Measurements from ENCODE around the gene HDAC11.

Gene HDAC11

DNA sequence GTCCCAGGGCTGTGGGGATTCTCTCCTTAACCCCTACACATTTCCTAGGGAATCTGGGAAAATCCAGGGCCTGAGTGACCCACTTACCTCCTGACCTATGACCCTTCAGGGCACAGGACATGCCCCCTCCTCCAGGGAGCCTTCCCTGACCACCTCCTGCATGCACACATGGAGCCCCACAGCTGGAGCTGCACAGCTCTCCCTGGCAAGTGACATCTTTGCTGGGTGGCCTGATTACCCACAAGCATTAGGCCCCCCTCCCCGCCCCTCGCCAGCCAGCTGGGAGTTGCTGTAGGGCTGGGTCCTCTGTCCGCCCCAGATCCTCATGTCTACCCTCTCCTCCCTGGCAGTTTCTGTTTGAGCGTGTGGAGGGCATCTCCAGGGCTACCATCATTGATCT is 21.4 kb downstream of the HDAC11 start:
- no peak for DNase-seq (ENCODE audit: extremely low spot score)
- TF ChIP-seq, protein P1, sequence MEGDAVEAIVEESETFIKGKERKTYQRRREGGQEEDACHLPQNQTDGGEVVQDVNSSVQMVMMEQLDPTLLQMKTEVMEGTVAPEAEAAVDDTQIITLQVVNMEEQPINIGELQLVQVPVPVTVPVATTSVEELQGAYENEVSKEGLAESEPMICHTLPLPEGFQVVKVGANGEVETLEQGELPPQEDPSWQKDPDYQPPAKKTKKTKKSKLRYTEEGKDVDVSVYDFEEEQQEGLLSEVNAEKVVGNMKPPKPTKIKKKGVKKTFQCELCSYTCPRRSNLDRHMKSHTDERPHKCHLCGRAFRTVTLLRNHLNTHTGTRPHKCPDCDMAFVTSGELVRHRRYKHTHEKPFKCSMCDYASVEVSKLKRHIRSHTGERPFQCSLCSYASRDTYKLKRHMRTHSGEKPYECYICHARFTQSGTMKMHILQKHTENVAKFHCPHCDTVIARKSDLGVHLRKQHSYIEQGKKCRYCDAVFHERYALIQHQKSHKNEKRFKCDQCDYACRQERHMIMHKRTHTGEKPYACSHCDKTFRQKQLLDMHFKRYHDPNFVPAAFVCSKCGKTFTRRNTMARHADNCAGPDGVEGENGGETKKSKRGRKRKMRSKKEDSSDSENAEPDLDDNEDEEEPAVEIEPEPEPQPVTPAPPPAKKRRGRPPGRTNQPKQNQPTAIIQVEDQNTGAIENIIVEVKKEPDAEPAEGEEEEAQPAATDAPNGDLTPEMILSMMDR (IDR thresholded peaks at IDR 0.05; ENCODE audit: control extremely low read depth, extremely low read depth, low read depth, missing control alignments): no peak
- POLR2A ChIA-PET: no interaction called here
- CTCF ChIA-PET: interaction anchor here (2.3 to 5.5 kb wide), 2 partner anchors 10 to 147 kb away, joined by 6 to 64 read pairs; no protein-coding TSS in a partner anchor

DNA sequence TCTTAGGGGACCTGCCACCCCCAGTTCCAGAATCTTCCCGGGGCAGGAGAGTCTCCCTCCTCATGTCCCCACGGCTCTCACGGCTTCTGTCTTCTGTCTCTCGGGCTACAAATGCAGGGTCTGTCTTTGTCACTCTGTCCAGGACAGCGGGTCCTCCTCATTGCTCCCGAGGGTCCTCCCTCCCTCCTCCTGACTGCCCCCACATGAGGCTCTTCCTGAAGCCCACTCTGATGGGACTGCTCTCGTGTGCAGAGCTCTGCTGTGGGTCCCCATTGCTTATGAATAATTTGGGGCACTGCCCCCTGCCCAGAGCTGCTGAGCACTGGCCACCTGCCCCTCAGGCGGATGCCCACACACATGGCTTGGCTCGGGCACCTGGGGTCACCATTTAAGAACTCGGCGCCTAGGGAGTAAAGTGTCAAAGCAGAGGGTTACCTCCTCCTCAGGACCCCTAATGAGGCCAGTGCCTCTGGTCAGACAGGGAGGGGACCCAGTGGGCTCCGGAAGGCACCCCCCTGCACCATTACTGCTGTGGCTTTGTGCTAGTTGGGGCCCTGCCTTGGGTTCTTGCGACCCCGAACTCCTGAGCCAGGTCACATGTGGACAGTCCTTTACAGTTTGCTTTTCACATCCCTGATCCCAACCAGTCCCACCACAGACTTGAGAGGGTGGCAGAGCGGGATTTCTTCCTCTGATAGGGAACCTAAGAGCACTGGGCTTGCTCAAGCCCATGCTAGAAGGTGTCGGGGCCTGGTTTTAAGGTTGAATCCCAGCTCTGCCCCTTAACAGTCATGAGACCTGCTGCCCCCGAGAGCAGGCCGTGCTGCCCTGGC is 22.1 kb downstream of the HDAC11 start:
- DNase-seq (ENCODE audit: extremely low spot score): no peak
- CTCF ChIA-PET: interaction anchor here (5.5 kb wide), 1 partner anchor 147 kb away, joined by 64 read pairs; no protein-coding TSS in a partner anchor
- POLR2A ChIA-PET: interaction anchor here (0.7 kb wide), 1 partner anchor 106 kb away, joined by 3 read pairs; no protein-coding TSS in a partner anchor
- TF ChIP-seq, protein P1 (IDR thresholded peaks at IDR 0.05; ENCODE audit: control extremely low read depth, extremely low read depth, low read depth, missing control alignments): no peak

DNA sequence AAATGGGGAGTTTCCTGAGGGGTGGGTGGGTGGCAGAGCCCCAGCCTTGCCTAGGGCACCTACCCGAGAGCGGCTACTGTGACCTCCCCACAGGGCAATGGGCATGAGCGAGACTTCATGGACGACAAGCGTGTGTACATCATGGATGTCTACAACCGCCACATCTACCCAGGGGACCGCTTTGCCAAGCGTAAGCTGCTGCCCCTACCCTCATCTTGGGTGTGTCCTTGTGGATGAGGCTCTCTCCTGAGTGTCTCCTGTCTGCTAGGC is 22.6 kb downstream of the HDAC11 start:
- ChIA-PET CTCF (interaction anchor here (1.0 to 1.7 kb wide), 3 partner anchors 145 to 148 kb away, joined by 3 to 5 read pairs (median 3); no protein-coding TSS in a partner anchor), POLR2A (interaction anchor here (0.7 kb wide), 1 partner anchor 105 kb away, joined by 3 read pairs; no protein-coding TSS in a partner anchor)
- DNase-seq (ENCODE audit: extremely low spot score): no peak
- TF ChIP-seq, protein P1 (IDR thresholded peaks at IDR 0.05; ENCODE audit: control extremely low read depth, extremely low read depth, low read depth, missing control alignments): no peak

DNA sequence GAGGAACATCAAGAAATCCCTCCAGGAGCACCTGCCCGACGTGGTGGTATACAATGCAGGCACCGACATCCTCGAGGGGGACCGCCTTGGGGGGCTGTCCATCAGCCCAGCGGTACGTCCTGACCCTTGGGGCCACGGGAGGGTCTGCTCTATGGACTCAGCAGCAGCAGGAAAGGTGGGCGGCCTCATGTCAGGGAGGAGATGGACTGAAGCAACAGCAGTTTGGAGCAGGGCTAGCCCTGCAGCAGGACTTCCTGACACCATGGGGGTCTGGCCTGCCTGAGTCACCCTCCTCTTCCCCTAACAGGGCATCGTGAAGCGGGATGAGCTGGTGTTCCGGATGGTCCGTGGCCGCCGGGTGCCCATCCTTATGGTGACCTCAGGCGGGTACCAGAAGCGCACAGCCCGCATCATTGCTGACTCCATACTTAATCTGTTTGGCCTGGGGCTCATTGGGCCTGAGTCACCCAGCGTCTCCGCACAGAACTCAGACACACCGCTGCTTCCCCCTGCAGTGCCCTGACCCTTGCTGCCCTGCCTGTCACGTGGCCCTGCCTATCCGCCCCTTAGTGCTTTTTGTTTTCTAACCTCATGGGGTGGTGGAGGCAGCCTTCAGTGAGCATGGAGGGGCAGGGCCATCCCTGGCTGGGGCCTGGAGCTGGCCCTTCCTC is 24.2 kb downstream of the HDAC11 start:
- CTCF ChIA-PET: interaction anchor here (0.8 to 1.7 kb wide), 4 partner anchors 8 to 153 kb away, joined by 3 to 5 read pairs (median 3); no protein-coding TSS in a partner anchor
- POLR2A ChIA-PET: no interaction called here
- TF ChIP-seq, protein P1 (IDR thresholded peaks at IDR 0.05; ENCODE audit: control extremely low read depth, extremely low read depth, low read depth, missing control alignments): no peak
- no peak for DNase-seq (ENCODE audit: extremely low spot score)

DNA sequence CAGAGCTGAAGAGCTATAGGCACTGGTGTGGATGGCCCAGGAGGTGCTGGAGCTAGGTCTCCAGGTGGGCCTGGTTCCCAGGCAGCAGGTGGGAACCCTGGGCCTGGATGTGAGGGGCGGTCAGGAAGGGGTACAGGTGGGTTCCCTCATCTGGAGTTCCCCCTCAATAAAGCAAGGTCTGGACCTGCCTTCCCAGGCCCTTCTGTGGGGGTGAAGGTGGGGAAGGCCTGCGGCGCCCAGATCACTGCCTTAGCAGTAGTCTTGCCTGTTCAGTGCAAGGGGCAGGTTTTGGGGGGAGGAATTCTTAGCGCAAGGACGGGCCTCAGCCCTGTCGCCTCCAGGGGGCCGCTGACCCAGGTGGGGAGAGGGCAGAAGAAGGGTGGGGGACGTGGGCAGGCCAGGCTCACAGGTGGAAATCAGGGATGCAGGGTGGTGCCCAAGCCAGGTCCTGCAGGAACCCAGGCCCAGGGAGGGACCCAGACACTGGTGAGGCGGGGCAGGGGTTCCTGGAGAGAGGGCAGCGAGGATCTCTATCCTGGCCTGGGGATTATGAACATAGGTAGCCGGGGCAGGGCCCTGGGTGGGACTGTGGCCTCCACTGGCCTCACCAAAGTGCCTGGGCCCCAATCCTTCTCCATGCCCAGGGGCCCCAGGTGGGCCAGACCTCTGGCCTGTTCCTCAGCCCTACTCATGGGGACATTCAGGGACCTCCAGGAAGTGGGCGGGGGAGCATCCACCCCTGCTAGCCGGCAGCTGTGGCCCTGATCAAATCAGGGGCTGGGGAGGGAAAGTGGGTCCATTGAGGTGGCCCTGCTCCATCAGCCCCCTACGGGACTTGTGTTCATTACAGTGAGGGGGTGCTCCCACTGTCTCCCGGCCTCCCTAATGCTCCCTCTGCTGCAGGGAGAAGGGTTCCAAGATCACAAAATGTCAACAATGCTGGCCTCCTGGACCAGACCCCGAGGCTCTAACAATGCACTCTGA is 25.3 kb downstream of the HDAC11 start:
- CTCF ChIA-PET: interaction anchor here (1.2 kb wide), 1 partner anchor 9 kb away, joined by 3 read pairs; no protein-coding TSS in a partner anchor

More for the DNA sequence above, 25.3 kb downstream of the HDAC11 start:
- POLR2A ChIA-PET: no interaction called here
- TF ChIP-seq, protein P1 (IDR thresholded peaks at IDR 0.05; ENCODE audit: control extremely low read depth, extremely low read depth, low read depth, missing control alignments): no peak
- DNase-seq (ENCODE audit: extremely low spot score): no peak

Data from GM10248 (cell line).